VCaP (cell line): ENCODE results near the gene ORAI3.

Experiments used
- H3K27ac ChIP-seq: fragments of 450-650 bp; 2 replicates; pipeline ENCODE4 v1.5.1; 2017
- TF ChIP-seq, protein P1 (sequence below): fragments of 450-650 bp; conservative IDR thresholded peaks from 2 replicates; pipeline ENCODE4 v1.5.1; 2017; ENCODE audit warnings: mild to moderate bottlenecking, moderate library complexity

The ORAI3 gene

GRCh38 chr16:30996985-30997724 lies 48.3 kb downstream of the ORAI3 start:
- TF ChIP-seq, protein P1, sequence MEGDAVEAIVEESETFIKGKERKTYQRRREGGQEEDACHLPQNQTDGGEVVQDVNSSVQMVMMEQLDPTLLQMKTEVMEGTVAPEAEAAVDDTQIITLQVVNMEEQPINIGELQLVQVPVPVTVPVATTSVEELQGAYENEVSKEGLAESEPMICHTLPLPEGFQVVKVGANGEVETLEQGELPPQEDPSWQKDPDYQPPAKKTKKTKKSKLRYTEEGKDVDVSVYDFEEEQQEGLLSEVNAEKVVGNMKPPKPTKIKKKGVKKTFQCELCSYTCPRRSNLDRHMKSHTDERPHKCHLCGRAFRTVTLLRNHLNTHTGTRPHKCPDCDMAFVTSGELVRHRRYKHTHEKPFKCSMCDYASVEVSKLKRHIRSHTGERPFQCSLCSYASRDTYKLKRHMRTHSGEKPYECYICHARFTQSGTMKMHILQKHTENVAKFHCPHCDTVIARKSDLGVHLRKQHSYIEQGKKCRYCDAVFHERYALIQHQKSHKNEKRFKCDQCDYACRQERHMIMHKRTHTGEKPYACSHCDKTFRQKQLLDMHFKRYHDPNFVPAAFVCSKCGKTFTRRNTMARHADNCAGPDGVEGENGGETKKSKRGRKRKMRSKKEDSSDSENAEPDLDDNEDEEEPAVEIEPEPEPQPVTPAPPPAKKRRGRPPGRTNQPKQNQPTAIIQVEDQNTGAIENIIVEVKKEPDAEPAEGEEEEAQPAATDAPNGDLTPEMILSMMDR = no peak
- no peak overlapping the region for H3K27ac ChIP-seq

GRCh38 chr16:30997725-30998711 lies 49.1 kb downstream of the ORAI3 start:
- H3K27ac ChIP-seq = no peak overlapping the region
- TF ChIP-seq, protein P1 = no peak

DNA sequence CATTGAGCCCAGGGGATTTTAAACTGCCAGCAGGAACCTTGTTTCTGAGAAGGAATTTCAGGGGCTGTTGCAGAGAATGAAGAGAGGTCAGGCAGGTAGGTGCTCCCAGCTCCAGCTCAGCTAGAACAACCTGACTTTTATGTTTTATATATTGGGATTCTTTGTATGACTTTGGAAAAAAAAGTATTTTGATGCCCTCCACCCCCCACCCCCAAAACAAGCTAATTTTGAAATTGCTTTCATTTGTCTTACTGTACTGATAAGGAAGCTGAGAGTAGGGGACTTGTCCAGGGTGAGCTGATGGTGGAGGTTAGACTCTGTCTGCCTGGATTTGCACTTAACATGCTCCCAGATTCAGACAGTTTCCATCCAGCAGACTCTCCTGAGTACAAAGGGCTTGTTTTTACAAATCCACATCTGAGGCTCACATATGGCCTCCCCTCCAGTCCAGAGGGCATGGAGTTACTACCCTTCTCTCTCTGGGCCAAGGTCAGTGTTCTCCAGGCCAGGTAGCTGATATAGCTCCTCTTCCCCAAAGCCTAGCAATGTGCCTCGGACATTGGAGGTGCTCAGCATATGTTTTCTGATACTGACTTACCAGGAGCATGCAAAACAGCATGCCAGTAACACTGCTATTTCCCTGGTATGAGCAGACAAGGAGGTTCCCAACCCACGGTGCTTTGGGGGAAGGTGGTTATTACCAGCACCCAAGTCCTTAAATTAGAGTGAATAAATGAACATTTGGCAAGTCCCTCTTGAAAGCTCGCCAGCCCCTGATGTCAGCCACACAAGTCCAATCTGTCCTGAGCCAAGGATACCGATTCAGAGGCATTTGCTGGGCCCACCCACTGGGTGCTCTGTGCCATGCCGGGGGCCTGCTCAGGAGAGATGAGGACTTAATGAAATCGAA lies 50.2 kb downstream of the ORAI3 start:
- TF ChIP-seq, protein P1 = no peak
- no peak overlapping the region for H3K27ac ChIP-seq

- no peak overlapping the region for H3K27ac ChIP-seq
- TF ChIP-seq, protein P1 = no peak
Observed at GRCh38 chr16:31000671-31001382, 52.0 kb downstream of the ORAI3 start.

- H3K27ac ChIP-seq = no peak overlapping the region
- TF ChIP-seq, protein P1 = no peak
Observed at GRCh38 chr16:31001507-31002249, 52.8 kb downstream of the ORAI3 start.

DNA sequence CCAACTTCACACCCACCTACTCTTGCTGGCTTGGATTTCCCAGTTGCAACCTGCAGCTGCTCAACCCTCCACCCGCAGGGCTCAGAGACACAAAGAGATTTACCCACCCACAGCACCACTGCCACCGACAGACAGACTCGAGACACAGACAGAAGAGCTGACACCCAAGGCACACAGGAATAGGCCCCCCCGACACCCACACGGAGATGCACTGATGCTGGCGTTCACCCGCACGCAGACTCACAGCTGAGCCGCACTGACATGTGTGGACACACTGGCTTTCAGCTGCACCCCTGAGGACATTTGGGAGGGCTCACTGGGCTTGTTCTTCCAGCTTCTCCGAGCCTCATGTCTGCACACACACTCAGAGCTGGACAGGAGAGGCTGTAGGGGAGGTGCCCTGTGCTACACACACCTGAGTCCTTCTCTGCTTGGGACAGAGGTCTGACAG lies 53.4 kb downstream of the ORAI3 start:
- TF ChIP-seq, protein P1 = no peak
- H3K27ac ChIP-seq = no peak overlapping the region
